Measurements from ENCODE around the gene VPS16.

VPS16 gene

GRCh38 chr20:2873010-2873746 is 32.6 kb downstream of the VPS16 start, which contains the start of gene PTPRA:
PTPRA (plus strand) TSS chr20:2873481; CDS start chr20:2964278, 90,797 bp downstream.
- ATAC-seq = peak; percentile 92
- no peak for TF ChIP-seq CSDC2 (CRISPR knock-in tag; IDR thresholded peaks at IDR 0.05)
- TF ChIP-seq CREB5 (CRISPR knock-in tag; IDR thresholded peaks at IDR 0.05; ENCODE audit: low read depth) = no peak
- peak; percentile 28; the same call in 1 of the 2 replicates for TF ChIP-seq CSRNP3 (CRISPR knock-in tag; IDR thresholded peaks at IDR 0.05)
- no peak for TF ChIP-seq POU6F1 (CRISPR knock-in tag; IDR thresholded peaks at IDR 0.05; ENCODE audit: borderline replicate concordance, low read depth)
- TF ChIP-seq SNAI2 (CRISPR knock-in tag; IDR thresholded peaks at IDR 0.05) = no peak

GRCh38 chr20:2873747-2874041 is 33.1 kb downstream of the VPS16 start:
- no peak for TF ChIP-seq ZNF565 (CRISPR knock-in tag; conservative IDR thresholded peaks at IDR 0.05; ENCODE audit: low read depth)
- TF ChIP-seq GLIS3 (CRISPR knock-in tag; IDR thresholded peaks at IDR 0.05) = no peak
- TF ChIP-seq CSDC2 (CRISPR knock-in tag; IDR thresholded peaks at IDR 0.05) = no peak
- no peak for TF ChIP-seq ZFP3 (CRISPR knock-in tag; IDR thresholded peaks at IDR 0.05)
- no peak for TF ChIP-seq SNAI2 (CRISPR knock-in tag; IDR thresholded peaks at IDR 0.05)
- TF ChIP-seq POU6F1 (CRISPR knock-in tag; IDR thresholded peaks at IDR 0.05; ENCODE audit: borderline replicate concordance, low read depth) = no peak
- ATAC-seq = no peak

GRCh38 chr20:2874456-2874855 is 33.9 kb downstream of the VPS16 start:
- ATAC-seq = no peak
- TF ChIP-seq ISL1 (CRISPR knock-in tag; IDR thresholded peaks at IDR 0.05) (no peak), ARNTL (CRISPR knock-in tag; IDR thresholded peaks at IDR 0.05; ENCODE audit: borderline replicate concordance, low read depth) (no peak), TSHZ2 (CRISPR knock-in tag; IDR thresholded peaks at IDR 0.05) (no peak), CSDC2 (CRISPR knock-in tag; IDR thresholded peaks at IDR 0.05) (no peak), OSR1 (CRISPR knock-in tag; IDR thresholded peaks at IDR 0.05) (no peak), ZNF70 (CRISPR knock-in tag; IDR thresholded peaks at IDR 0.05) (no peak)
- TF ChIP-seq, protein P1, sequence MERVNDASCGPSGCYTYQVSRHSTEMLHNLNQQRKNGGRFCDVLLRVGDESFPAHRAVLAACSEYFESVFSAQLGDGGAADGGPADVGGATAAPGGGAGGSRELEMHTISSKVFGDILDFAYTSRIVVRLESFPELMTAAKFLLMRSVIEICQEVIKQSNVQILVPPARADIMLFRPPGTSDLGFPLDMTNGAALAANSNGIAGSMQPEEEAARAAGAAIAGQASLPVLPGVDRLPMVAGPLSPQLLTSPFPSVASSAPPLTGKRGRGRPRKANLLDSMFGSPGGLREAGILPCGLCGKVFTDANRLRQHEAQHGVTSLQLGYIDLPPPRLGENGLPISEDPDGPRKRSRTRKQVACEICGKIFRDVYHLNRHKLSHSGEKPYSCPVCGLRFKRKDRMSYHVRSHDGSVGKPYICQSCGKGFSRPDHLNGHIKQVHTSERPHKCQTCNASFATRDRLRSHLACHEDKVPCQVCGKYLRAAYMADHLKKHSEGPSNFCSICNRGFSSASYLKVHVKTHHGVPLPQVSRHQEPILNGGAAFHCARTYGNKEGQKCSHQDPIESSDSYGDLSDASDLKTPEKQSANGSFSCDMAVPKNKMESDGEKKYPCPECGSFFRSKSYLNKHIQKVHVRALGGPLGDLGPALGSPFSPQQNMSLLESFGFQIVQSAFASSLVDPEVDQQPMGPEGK (CRISPR knock-in tag; IDR thresholded peaks at IDR 0.05; ENCODE audit: borderline replicate concordance) = no peak

DNA sequence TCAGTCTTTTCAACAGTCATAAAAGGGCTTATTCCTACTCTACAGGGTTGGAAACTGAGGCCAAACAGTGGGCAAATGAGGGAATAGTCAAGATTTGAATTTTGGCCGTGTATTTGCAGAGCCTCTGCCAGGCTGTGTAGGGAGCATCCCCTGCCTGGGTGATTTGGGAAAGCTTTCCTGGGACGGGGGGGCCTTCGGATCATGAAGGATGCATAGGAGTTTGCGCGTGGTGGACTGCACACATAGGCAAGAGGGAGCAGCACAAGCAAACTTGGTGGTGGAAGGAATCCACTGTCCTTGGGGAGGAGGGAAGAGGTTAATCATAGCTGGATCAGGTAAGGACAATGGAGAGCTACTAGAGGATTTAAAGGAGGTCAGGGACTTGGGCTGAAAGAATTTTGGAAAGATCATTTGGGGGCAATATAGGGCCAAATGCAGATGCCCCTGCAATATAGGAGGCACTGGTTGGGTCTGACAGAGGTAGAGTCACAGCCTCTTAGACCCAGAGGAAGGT is 35.2 kb downstream of the VPS16 start:
- no peak for ATAC-seq
- TF ChIP-seq, protein P1 (CRISPR knock-in tag; IDR thresholded peaks at IDR 0.05; ENCODE audit: borderline replicate concordance) = no peak
- no peak for TF ChIP-seq CREB5 (CRISPR knock-in tag; IDR thresholded peaks at IDR 0.05; ENCODE audit: low read depth)
- TF ChIP-seq ZFP3 (CRISPR knock-in tag; IDR thresholded peaks at IDR 0.05) = peak; percentile 90
- TF ChIP-seq ZC3H10 (CRISPR knock-in tag; IDR thresholded peaks at IDR 0.05) = no peak
- no peak for TF ChIP-seq TSHZ2 (CRISPR knock-in tag; IDR thresholded peaks at IDR 0.05)

Data from SK-N-SH treated with all-trans-retinoic acid at 6 μM for 48 hours (cell line).